T47D (cell line): ENCODE results near the gene TTC12.
A peak's percentile ranks its signal among the peaks of the same experiment; 100 is the strongest.

Source experiments
- DNase-seq, 2 experiments: peaks; one replicate each; pipeline versions ENCODE4 v3.0.0 to v3.0.0-alpha.2; 2011 to 2012; ENCODE audit warnings: low read depth in 1 of 2, low spot score in 1 of 2
- JUND ChIP-seq: IDR thresholded peaks from 2 replicates; pipeline ENCODE4 v1.6.1; 2012; ENCODE audit warnings: low read depth
- in situ Hi-C: cut with HindIII; loops from 2 replicates; pipeline ENCODE4 v1.10.0; 2016; ENCODE audit warnings: low sequenced_read_pairs, low pct_unique_long_range_greater_than_20kb

The TTC12 gene

GRCh38 chr11:113395782-113396336 lies 81.5 kb downstream of the TTC12 start:
- no peak for TF ChIP-seq JUND
- in situ Hi-C loops, result no loop called here
- DNase-seq, result no peak

GRCh38 chr11:113396690-113397089 lies 82.3 kb downstream of the TTC12 start:
- DNase-seq, result no peak
- TF ChIP-seq JUND, result no peak
- in situ Hi-C loops, result no loop called here

GRCh38 chr11:113397212-113397611 lies 82.8 kb downstream of the TTC12 start:
- TF ChIP-seq JUND, result no peak
- no peak for DNase-seq
- in situ Hi-C loops, result no loop called here

DNA sequence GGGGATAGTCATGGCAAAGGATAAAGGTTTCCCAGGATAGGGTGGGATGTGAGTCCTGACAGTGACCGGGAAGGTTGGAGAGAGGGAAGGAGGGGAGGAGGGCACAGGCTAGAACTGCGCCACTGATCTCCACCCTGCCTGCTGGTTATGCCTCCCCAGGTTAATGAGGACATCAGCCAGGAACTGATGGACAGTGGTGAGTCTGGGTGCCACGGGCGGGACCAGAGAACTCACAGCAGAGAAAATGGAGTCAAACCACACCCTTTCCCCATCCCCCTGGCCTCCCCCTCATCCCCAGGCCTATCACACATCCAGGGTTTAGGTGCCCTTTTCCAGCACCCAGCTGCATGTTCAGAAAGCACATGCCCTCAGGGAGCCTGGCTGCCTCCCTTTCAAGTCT lies 83.4 kb downstream of the TTC12 start:
- TF ChIP-seq JUND, result no peak
- DNase-seq, result no peak
- in situ Hi-C loops, result no loop called here

DNA sequence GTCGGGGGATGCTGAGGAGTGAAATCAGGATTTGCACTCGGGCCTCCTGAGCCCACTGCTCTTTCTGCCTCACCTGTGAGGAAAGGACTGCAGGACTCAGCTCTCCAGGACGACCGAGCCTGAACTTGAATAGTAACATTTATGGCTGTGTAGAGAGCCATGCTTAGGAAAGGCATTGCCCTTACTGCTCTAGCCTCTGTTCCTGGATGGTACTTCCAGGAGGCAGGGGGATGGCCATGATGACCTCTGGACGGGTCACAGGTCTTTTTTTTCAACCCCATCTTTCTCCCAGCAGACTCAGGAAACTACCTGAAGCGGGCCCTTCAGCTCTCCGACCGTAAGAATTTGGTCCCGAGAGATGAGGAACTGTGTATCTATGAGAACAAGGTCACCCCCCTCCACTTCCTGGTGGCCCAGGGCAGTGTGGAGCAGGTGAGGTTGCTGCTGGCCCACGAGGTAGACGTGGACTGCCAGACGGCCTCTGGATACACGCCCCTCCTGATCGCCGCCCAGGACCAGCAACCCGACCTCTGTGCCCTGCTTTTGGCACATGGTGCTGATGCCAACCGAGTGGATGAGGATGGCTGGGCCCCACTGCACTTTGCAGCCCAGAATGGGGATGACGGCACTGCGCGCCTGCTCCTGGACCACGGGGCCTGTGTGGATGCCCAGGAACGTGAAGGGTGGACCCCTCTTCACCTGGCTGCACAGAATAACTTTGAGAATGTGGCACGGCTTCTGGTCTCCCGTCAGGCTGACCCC lies 84.5 kb downstream of the TTC12 start:
- DNase-seq, result no peak
- no peak for TF ChIP-seq JUND
- in situ Hi-C loops, result no loop called here

- in situ Hi-C loops, result no loop called here
- no peak for TF ChIP-seq JUND
- DNase-seq, result no peak
Observed at GRCh38 chr11:113400631-113401230, 86.3 kb downstream of the TTC12 start.

DNA sequence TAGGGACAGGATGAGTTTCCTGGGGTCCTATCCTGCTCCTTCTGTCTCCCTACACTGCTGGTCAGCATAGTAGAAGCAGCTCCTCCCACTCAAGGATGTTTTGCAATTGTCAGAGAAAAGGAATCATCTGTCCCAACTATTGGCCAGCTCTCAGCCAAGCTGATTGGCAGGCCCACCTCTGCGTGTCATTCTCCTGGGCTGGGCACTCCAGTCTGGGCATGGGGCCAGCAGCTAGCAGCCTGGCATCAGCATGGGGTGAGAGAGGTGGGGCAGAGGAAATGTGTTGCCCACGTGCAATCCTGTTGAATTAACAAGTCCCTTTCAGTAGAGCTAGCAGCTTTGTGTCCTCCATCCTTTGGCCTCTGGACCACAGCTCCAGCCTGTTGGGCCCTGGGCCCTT lies 87.3 kb downstream of the TTC12 start:
- in situ Hi-C loops, result no loop called here
- TF ChIP-seq JUND, result no peak
- peak in 1 of 2 experiments; percentile 74 for DNase-seq

DNA sequence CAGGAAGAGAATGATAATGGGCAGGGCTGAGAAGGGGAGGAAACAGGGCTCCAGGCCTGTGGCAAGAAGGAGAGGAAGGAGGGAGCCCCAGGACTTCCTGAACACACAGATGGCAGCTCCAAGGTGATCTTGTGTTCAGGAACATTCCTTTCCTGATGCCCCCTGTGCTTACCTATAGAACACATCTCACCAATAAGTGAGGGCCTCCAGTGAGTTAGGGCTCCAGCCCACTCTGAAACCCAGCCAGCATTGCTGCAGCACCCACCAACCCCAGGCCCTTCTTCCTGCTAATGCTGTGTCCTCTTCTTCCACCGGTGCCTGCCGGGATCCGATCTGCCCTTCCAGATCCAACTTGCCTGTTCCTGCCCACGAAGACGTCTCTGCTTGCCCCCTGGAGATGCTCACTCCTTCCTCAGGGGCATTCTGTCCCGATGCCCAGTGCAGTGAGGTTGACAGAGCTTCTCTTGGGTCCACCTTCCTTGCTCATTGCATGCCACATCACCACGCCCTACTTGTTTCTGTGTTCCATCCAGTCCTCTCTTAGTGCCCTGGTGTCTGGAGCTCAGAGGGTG lies 90.6 kb downstream of the TTC12 start:
- in situ Hi-C loops, result no loop called here
- no peak for DNase-seq
- no peak for TF ChIP-seq JUND

DNA sequence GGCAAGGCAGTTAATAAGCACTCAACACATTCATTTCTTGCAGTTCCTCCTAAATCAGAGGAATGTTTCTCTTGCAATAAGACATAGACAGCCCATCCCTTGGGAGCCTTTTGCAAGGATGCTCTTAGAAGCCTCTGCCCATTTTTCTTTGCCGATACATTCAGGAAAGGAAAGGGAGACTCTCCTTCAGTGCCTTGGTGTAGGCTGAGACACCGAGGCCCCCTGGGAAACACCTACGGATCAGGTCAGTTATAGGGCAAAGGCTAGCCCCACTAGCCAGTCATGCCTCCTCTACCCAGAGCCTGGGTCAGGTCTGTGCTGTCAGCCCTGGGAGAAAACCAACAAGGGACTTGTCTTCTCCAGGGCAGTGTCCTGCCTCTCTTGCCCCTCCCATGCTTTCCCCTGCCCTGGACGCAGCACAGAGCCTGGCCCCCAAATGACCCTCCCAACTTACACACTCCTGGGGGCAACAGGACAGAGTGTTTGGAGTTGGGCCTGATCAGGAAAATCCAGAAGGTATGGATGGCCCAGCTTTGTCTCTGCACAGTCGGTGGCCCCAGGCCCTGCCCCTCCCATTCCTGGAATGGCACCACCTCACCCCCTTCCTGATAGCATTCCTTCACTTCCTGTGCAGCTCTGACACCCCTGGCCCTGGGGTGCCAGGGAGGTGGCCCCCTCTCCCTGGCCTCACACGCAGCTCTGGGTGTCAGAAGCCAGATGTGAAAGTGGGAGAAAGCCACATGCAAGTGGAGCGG lies 91.5 kb downstream of the TTC12 start:
- in situ Hi-C loops, result no loop called here
- TF ChIP-seq JUND, result no peak
- no peak for DNase-seq

DNA sequence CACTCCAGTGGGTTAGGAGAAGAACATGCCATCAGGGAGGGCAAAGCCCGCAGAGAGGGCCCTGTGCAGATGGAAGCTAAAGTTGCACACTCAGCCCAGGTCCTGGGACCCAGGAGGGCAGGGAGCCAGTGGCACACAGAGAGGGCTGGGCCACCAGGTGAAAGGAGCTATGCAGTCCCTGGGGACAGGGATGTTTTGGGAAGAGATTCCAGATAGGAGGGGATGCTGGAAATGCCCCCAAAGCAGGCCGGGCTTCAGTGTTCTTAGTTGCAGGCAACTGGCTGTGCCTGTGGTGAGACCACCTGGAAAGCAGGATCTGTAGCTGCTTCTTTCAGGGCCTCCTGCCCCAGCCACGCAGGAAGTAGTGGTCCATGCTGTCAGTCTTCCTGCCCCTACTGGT lies 92.8 kb downstream of the TTC12 start:
- no peak for TF ChIP-seq JUND
- in situ Hi-C loops, result no loop called here
- DNase-seq, result no peak

DNA sequence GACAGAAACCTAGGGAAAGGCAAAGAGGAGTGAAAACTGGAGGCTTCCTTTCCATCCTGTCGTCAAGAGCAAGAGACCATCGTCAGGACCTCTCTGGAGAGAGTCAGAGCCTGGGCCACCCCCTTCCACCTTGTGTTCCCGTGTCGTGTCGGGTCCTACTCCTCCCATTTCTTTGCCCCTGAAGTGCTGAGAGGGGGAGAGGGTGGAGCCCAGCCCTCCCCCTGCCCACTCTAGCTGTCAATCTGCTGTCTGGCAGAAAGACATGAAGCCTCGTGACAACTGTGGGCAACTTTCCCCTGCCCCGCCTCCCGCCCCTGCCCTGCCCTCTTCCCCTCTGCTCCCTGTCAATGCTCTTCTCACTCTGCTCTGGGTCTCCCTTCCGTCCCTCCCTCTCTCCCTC lies 93.8 kb downstream of the TTC12 start:
- in situ Hi-C loops, result no loop called here
- no peak for DNase-seq
- TF ChIP-seq JUND, result no peak

GRCh38 chr11:113408887-113409286 lies 94.5 kb downstream of the TTC12 start:
- in situ Hi-C loops, result no loop called here
- no peak for DNase-seq
- no peak for TF ChIP-seq JUND
